MCF 10A (cell line): Measurements from ENCODE around the gene PLEKHA4. TPM values are rescaled to one million over a fixed set of nuclear protein-coding genes. Genes with fewer than 3 reads are reported as not detected.
A peak's percentile ranks its signal among the peaks of the same experiment; 100 is the strongest.

ENCODE experiments used
- BruUV-seq: library from RNA; stranded (reverse); fragments of 400-500 nt; replicated peaks from 2 replicates; lab custom pipeline; 2021; lab: Mats Ljungman, UMichigan
- CTCF ChIA-PET: fragments of 300-600 bp; sonication (Branson Sonifier 250); formaldehyde crosslinking; extraction: SDS; loops from one replicate; lab custom pipeline; 2021; ENCODE audit warnings: antibody characterized with exemption, inconsistent platforms; lab: Yijun Ruan, JAX
- POLR2A ChIA-PET: fragments of 300-600, 350-650 bp; sonication (Branson Sonifier 250); formaldehyde crosslinking; extraction: SDS; loops from one replicate; lab custom pipeline; 2020; ENCODE audit warnings: antibody characterized with exemption, inconsistent platforms; lab: Yijun Ruan, JAX
- DNase-seq: peaks from one replicate; pipeline ENCODE4 v3.0.0-alpha.2; 2018; ENCODE audit not compliant: unreplicated experiment
- H3K27ac Mint-ChIP-seq: one replicate; pipeline ENCODE4 v1.8.0; 2022; ENCODE audit warnings: mild to moderate bottlenecking, low read depth, mixed read lengths; ENCODE audit not compliant: unreplicated experiment
- H3K27me3 Mint-ChIP-seq: one replicate; pipeline ENCODE4 v1.8.0; 2022; ENCODE audit warnings: mixed read lengths; ENCODE audit not compliant: insufficient read depth, unreplicated experiment
- H3K36me3 Mint-ChIP-seq: one replicate; pipeline ENCODE4 v1.8.0; 2022; ENCODE audit warnings: mild to moderate bottlenecking, moderate library complexity, mixed read lengths; ENCODE audit not compliant: insufficient read depth, unreplicated experiment
- H3K4me1 Mint-ChIP-seq: one replicate; pipeline ENCODE4 v1.8.0; 2022; ENCODE audit warnings: mixed read lengths; ENCODE audit not compliant: insufficient read depth, unreplicated experiment
- H3K4me3 Mint-ChIP-seq: one replicate; pipeline ENCODE4 v1.8.0; 2022; ENCODE audit warnings: mild to moderate bottlenecking, moderate library complexity, mixed read lengths; ENCODE audit not compliant: unreplicated experiment
- H3K9me3 Mint-ChIP-seq: one replicate; pipeline ENCODE4 v1.8.0; 2022; ENCODE audit warnings: mixed read lengths; ENCODE audit not compliant: unreplicated experiment
- CTCF ChIP-seq: fragments of 200-600 bp; IDR thresholded peaks from one replicate; pipeline ENCODE4 v1.8.0; 2022; ENCODE audit warnings: antibody characterized with exemption, mild to moderate bottlenecking; ENCODE audit not compliant: unreplicated experiment
- intact Hi-C: fragments of 100-400 bp; cut with micrococcal nuclease; formaldehyde crosslinking; loops from 2 replicates; pipeline ENCODE4 v1.14.1; 2022
- total RNA-seq: library from RNA; stranded (reverse); gene quantifications from 2 replicates; pipeline ENCODE4 v1.2.3, GENCODE V29; 2022

PLEKHA4 gene
- total RNA-seq, 1 experiment from 2014 or later, result 11.9 TPM

- intact Hi-C loops, result no loop called here
- BruUV-seq, result no TSS peak
- DNase-seq, result peak; percentile 56
- Mint-ChIP-seq H3K4me1 (peaks cover 26% of the 10 kb centered on the region), H3K27ac (no peak overlapping the region), H3K27me3 (no peaks in the 10 kb centered on the region), H3K4me3 (no peak overlapping the region), H3K9me3 (no peaks in the 10 kb centered on the region), H3K36me3 (peaks cover 24% of the 10 kb centered on the region)
- CTCF ChIA-PET, result interaction anchor here (0.8 to 1.7 kb wide), 5 partner anchors 8 to 1954 kb away, joined by 3 to 11 read pairs (median 3); no protein-coding TSS in a partner anchor
- no peak for TF ChIP-seq CTCF
- POLR2A ChIA-PET, result interaction anchor here (0.6 to 1.6 kb wide), 3 partner anchors 12 to 258 kb away, joined by 3 to 6 read pairs (median 3); partner anchors contain the start of gene PPP1R15A
Observed at GRCh38 chr19:48806818-48807589, 61.4 kb downstream of the PLEKHA4 start.

DNA sequence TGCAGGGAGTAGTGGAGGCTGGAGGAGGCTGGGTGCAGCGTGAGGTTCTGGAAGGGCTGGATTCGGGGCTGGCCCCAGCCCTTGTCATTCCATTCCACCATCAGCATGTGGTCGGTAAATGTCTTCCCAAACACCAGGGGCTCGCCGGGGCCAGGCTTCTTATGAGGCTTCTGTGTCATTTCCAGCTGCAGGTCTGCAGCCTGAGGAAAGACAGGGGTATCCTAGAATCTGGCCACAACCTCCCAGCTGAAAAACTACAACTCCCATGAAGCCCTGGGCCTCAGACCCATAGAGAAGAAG is 61.9 kb downstream of the PLEKHA4 start:
- Mint-ChIP-seq H3K36me3 (peaks cover 24% of the 10 kb centered on the region), H3K4me3 (no peak overlapping the region), H3K27ac (no peak overlapping the region), H3K9me3 (no peaks in the 10 kb centered on the region), H3K4me1 (peaks cover 26% of the 10 kb centered on the region), H3K27me3 (no peaks in the 10 kb centered on the region)
- no TSS peak for BruUV-seq
- POLR2A ChIA-PET, result interaction anchor here (1.0 to 1.6 kb wide), 2 partner anchors 11 to 66 kb away, joined by 3 to 6 read pairs; partner anchors contain the start of gene PPP1R15A
- CTCF ChIA-PET, result interaction anchor here (1.1 to 1.4 kb wide), 2 partner anchors 11 to 12 kb away, joined by 5 to 11 read pairs; no protein-coding TSS in a partner anchor
- DNase-seq, result no peak
- TF ChIP-seq CTCF, result no peak
- intact Hi-C loops, result no loop called here

- CTCF ChIA-PET, result interaction anchor here (0.6 to 1.0 kb wide), 2 partner anchors 10 to 23 kb away, joined by 3 to 6 read pairs; no protein-coding TSS in a partner anchor
Observed at GRCh38 chr19:48805452-48805851, 63.0 kb downstream of the PLEKHA4 start.

More at GRCh38 chr19:48805452-48805851, 63.0 kb downstream of the PLEKHA4 start:
- BruUV-seq, result no TSS peak
- intact Hi-C loops, result no loop called here
- Mint-ChIP-seq H3K4me3 (no peak overlapping the region), H3K4me1 (peaks cover 26% of the 10 kb centered on the region), H3K9me3 (no peaks in the 10 kb centered on the region), H3K27ac (no peak overlapping the region), H3K36me3 (peaks cover 21% of the 10 kb centered on the region), H3K27me3 (no peaks in the 10 kb centered on the region)
- no peak for TF ChIP-seq CTCF
- DNase-seq, result no peak
- POLR2A ChIA-PET, result no interaction called here
